ENCODE measurements around the gene FER1L5. TPM values are rescaled to one million over a fixed set of nuclear protein-coding genes. Genes with fewer than 3 reads are reported as not detected.
A peak's percentile ranks its signal among the peaks of the same experiment; 100 is the strongest.

The FER1L5 gene
- total and polyA plus RNA-seq, 9 of the 15 experiments (the other 6 are each of a cell fraction or from before 2014, with no cell fraction given), result 0.01 TPM; not detected in 6

DNA sequence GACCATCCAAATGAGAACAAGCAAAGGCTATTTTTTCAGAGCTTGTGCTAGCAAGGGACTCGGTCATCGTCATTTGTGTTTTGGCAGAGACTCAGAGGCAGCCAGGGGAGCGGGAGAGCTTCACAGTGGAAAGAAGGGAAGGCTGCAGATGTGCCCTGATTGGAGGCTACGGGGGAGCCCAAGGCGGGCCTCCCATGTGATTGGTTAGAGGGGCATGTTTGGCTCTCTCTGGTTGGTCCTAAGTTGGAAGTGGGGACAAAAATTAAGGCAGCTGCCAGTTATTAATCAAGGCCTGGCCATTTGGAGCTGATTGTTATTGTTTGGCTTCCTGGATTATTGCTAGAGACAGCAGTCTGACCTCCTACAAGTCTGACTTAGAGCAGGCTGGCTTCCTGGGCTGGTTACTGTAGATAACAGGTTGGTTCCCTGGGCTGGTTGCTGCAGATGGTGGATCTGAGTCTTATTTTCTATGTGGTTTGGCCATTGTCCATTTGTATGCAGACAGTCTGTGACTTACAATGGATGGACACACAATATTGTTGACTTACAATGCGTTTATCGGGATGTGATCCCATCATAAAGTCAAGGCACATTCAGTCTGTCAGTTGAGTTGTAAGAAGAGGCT is 5.9 kb downstream of the FER1L5 start:
- Histone ChIP-seq H3K9me3 (replicated peaks; ENCODE audit: control insufficient read depth, insufficient read depth, low read depth, low read length) (no peaks in the 10 kb centered on the region; the same call in 1 of the 2 replicates), H3K79me2 (ENCODE audit: control insufficient read depth, insufficient read depth, low read length) (no peaks in the 10 kb centered on the region), H3K9me1 (ENCODE audit: control insufficient read depth, insufficient read depth, low read length) (no peaks in the 10 kb centered on the region), H3K4me1 (replicated peaks in 1 of 2; ENCODE audit: control insufficient read depth in 2 of 2, insufficient read depth in 2 of 2, low read length in 2 of 2) (no peaks in the 10 kb centered on the region), H3K9ac (ENCODE audit: insufficient read depth in 1 of 2, low read depth in 2 of 2, low read length in 2 of 2) (no peak overlapping the region), H3K4me3 (no peak overlapping the region), H3K27ac (ENCODE audit: extremely low read depth, low read depth, low read length) (no peak overlapping the region), H3K27me3 (ENCODE audit: control insufficient read depth in 2 of 2, insufficient read depth in 2 of 2, low read length in 2 of 2) (peaks cover 15 to 29% of the 10 kb centered on the region in 2 experiments), H2AFZ (ENCODE audit: low read depth, low read length) (no peak overlapping the region), H4K20me1 (replicated peaks; ENCODE audit: control insufficient read depth, insufficient read depth, low read length) (no peaks in the 10 kb centered on the region), H3K36me3 (ENCODE audit: control insufficient read depth, insufficient read depth, low read length) (no peaks in the 10 kb centered on the region), H3K4me2 (ENCODE audit: insufficient read depth, low read length) (no peak overlapping the region)
- 11% methylated on average over 7 of the region's 7 CpGs for WGBS (ENCODE audit: insufficient coverage, low coverage, missing lambda C conversion rate)
- CTCF ChIA-PET (ENCODE audit: low intra/inter-chr PET ratio), result no interaction called here
- intact Hi-C loops (cut with micrococcal nuclease) (no loop called here), in situ Hi-C loops (cut with MboI) (no loop called here)
- BruUV-seq (replicated peaks), result no TSS peak
- DNase-seq (ENCODE audit: extremely low read depth in 1 of 4, low spot score in 3 of 4) (peak in 1 of 4 experiments; percentile 21), ATAC-seq (no peak), FAIRE-seq (no peak)
- POLR2A ChIA-PET, result interaction anchor here (0.6 to 0.7 kb wide), 2 partner anchors 20 to 151 kb away, joined by 3 to 4 read pairs; no protein-coding TSS in a partner anchor
- TF ChIP-seq CBFA2T3 (IDR thresholded peaks at IDR 0.05) (peak; percentile 61), ETV1 (tag; conservative IDR thresholded peaks at IDR 0.05; ENCODE audit: low read depth) (0 out of 2 replicates have a peak, but pooled peaks have one; percentile 13), CREBBP (IDR thresholded peaks at IDR 0.05; ENCODE audit: low read depth, low read length) (no peak)

DNA sequence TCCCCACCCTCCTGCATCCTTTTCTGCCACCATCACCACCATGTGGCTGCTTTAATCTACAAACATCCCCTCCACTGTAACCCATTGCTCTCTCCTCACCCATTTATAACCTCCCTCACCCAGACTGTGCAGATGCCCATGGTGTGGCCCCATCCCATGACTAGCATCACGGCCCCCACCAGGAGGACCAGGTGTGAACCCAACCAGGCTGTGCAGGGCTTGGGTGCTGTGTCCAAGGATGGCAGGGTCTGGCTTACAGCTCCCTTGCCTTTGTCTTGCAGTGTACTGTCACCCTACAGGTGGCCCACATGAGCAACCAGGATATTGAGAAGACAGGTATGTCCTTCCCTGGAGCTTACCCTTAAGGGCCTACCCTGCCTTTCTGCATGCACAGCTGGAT is 6.8 kb downstream of the FER1L5 start:
- ATAC-seq (no peak), DNase-seq (ENCODE audit: extremely low read depth in 1 of 4, low spot score in 3 of 4) (no peak), FAIRE-seq (no peak)
- no peak overlapping the region for H3K4me3 ChIP-seq
- intact Hi-C loops (cut with micrococcal nuclease), result no loop called here
- BruUV-seq (replicated peaks), result no TSS peak
- CTCF ChIA-PET (ENCODE audit: low intra/inter-chr PET ratio), result no interaction called here
- WGBS (ENCODE audit: insufficient coverage, low coverage, missing lambda C conversion rate), result 0% methylated on average over 1 of the region's 1 CpG
- H3K9ac ChIP-seq (ENCODE audit: insufficient read depth in 1 of 2, low read depth in 2 of 2, low read length in 2 of 2), result no peak overlapping the region
- POLR2A ChIA-PET, result interaction anchor here (2.4 kb wide), 1 partner anchor 11 kb away, joined by 15 read pairs; the partner anchor contains the start of gene KANSL3
- H3K4me1 ChIP-seq (replicated peaks in 1 of 2; ENCODE audit: control insufficient read depth in 2 of 2, insufficient read depth in 2 of 2, low read length in 2 of 2), result no peaks in the 10 kb centered on the region
- no peaks in the 10 kb centered on the region for H3K36me3 ChIP-seq (ENCODE audit: control insufficient read depth, insufficient read depth, low read length)
- TF ChIP-seq BACH1 (tag; IDR thresholded peaks at IDR 0.05), result no peak
- no peak for TF ChIP-seq BMI1 (IDR thresholded peaks at IDR 0.05; ENCODE audit: low read length)
- TF ChIP-seq PHTF2 (CRISPR knock-in tag; IDR thresholded peaks at IDR 0.05), result no peak
- TF ChIP-seq ILK (tag; IDR thresholded peaks at IDR 0.05; ENCODE audit: borderline replicate concordance, low read depth), result no peak
- TF ChIP-seq ZNF695 (CRISPR knock-in tag; IDR thresholded peaks at IDR 0.05), result no peak
- TF ChIP-seq ZMIZ1 (IDR thresholded peaks at IDR 0.05; ENCODE audit: low read depth in 2 of 2, low read length in 2 of 2), result no peak
- no peak for TF ChIP-seq ELF4 (CRISPR knock-in tag; IDR thresholded peaks at IDR 0.05)
- TF ChIP-seq, protein P1, sequence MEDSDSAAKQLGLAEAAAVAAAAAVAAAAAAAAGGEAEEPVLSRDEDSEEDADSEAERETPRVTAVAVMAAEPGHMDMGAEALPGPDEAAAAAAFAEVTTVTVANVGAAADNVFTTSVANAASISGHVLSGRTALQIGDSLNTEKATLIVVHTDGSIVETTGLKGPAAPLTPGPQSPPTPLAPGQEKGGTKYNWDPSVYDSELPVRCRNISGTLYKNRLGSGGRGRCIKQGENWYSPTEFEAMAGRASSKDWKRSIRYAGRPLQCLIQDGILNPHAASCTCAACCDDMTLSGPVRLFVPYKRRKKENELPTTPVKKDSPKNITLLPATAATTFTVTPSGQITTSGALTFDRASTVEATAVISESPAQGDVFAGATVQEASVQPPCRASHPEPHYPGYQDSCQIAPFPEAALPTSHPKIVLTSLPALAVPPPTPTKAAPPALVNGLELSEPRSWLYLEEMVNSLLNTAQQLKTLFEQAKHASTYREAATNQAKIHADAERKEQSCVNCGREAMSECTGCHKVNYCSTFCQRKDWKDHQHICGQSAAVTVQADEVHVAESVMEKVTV (CRISPR knock-in tag; IDR thresholded peaks at IDR 0.05), result no peak
- in situ Hi-C loops (cut with MboI), result no loop called here
- no peaks in the 10 kb centered on the region; the same call in 1 of the 2 replicates for H3K9me3 ChIP-seq (replicated peaks; ENCODE audit: control insufficient read depth, insufficient read depth, low read depth, low read length)
- peaks cover 18 to 34% of the 10 kb centered on the region in 2 experiments for H3K27me3 ChIP-seq (ENCODE audit: control insufficient read depth in 2 of 2, insufficient read depth in 2 of 2, low read length in 2 of 2)
- H2AFZ ChIP-seq (ENCODE audit: low read depth, low read length), result no peak overlapping the region
- H3K4me2 ChIP-seq (ENCODE audit: insufficient read depth, low read length), result no peak overlapping the region
- H4K20me1 ChIP-seq (replicated peaks; ENCODE audit: control insufficient read depth, insufficient read depth, low read length), result no peaks in the 10 kb centered on the region
- H3K27ac ChIP-seq (ENCODE audit: extremely low read depth, low read depth, low read length), result no peak overlapping the region
- H3K79me2 ChIP-seq (ENCODE audit: control insufficient read depth, insufficient read depth, low read length), result no peaks in the 10 kb centered on the region
- no peaks in the 10 kb centered on the region for H3K9me1 ChIP-seq (ENCODE audit: control insufficient read depth, insufficient read depth, low read length)
